Femur (tissue), 1 donor: ENCODE data around the gene KIF5C.
A peak's percentile ranks its signal among the peaks of the same experiment; 100 is the strongest.

Experiments used
- DNase-seq: peaks from one replicate; pipeline ENCODE4 v3.0.0-alpha.2; 2017

Gene KIF5C

GRCh38 chr2:148994341-148994740 is 119.3 kb downstream of the KIF5C start:
- DNase-seq: no peak

- no peak for DNase-seq
Measured at GRCh38 chr2:148996805-148997204, 121.8 kb downstream of the KIF5C start.

- DNase-seq: no peak
Measured at GRCh38 chr2:148998165-148998830, 123.3 kb downstream of the KIF5C start.

DNA sequence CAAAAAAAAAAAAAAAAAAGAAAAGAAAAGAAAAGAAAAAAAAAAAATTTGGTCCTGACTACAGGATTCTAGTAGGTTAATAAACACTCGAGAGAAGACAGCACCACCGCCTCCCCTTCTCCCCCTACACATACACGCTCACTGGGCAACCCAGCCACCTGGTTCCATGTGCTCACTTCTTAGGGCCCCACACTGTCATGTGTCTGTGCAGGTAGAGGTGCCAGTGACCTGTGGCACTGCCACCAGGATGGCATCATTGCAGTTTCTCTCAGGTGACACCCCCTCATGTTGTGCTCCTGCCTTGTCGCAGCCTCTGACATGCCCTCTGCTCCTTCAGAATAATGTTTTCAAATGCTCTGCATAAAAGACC is 123.8 kb downstream of the KIF5C start:
- DNase-seq: no peak

- no peak for DNase-seq
Measured at GRCh38 chr2:148999451-148999921, 124.5 kb downstream of the KIF5C start.

GRCh38 chr2:149000158-149000938 is 125.3 kb downstream of the KIF5C start:
- no peak for DNase-seq

DNA sequence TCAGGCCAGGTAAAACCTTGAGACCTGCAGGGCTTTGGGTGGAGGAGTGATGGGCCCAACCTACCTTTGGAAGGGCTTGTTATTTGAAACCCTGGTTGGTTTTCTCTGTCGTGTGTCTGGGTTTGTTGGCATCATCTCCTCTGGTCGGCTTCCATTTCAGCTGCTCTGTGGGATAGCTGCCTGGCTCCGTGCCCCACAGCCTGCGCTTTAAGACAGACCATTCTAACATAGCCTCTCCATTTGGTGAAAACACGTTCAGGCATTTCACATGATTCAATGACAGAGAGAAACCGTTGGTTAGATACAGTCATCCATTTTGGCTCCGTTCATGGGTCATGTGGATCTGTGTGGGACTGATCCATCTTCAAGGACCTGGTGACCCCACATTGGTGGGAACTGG is 126.5 kb downstream of the KIF5C start:
- no peak for DNase-seq

DNA sequence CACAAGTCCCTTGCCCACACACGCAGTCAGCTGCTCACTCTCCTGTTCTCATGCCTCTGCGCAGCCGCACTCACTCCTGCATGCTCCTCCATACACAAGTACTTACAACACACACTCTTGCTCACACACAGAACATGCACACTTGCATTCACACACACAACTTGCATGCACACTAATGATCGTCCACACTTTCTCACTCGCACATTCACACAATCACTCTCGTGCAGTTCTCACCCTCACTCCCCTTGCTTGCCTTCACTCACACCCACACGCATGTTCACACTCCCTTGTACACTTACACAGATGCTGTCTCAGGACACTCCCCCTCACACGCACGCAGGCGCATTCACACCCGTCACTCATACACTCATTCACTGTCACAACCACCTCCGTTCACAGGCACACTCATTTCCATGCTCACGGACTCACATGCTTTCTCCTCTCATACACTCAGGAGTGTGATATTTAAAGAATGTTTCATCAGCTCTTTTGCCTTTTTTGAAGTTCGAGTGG is 127.4 kb downstream of the KIF5C start:
- no peak for DNase-seq

GRCh38 chr2:149002891-149003740 is 128.1 kb downstream of the KIF5C start:
- no peak for DNase-seq

DNA sequence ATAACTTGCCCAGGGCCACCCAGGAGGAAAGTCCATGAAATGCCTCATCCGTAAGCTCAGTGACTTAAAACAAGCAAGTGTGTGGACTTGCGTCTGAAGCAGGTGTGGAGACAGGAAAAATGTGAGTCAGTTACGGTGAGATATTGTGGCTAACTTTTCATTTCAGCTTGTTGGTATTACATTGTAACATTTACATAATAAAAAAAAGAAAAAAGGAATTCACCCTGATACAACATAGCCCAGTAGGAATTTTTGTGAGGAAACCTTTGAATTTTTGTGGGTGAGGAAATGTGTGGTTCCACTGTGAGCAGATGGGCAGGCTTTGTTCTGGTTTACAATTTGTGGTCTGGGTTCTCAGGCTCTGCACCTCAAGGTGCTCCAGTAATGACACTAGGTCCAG is 129.8 kb downstream of the KIF5C start:
- no peak for DNase-seq

DNA sequence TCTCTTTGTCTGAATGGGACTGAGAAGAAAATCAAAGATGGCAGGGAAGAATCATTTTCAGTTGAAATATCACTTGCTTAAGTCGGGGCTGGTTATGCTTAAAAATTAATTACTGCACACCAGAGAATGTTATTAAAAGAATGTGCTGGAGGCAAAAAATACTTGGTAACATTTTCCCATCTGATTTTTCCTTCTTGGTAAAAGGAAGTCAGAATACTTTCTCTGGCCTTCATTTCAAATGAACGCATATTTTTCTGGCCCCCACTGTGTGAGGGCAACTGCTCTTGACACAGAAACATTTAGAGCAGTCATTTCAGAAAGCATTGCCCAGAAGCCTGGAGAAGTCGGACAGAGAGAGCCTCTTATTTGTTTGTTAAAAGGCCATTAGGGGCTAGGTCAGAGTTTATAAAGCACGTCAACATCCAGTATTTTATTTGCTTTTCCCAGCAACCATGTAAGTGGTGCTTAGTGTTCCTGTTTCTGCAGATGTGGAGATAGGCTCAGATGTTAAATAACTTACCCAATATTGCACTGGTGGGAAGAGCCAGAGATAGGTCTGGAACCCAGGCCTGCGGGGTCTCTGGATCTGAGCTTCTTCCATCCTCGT is 130.5 kb downstream of the KIF5C start:
- DNase-seq: no peak

DNA sequence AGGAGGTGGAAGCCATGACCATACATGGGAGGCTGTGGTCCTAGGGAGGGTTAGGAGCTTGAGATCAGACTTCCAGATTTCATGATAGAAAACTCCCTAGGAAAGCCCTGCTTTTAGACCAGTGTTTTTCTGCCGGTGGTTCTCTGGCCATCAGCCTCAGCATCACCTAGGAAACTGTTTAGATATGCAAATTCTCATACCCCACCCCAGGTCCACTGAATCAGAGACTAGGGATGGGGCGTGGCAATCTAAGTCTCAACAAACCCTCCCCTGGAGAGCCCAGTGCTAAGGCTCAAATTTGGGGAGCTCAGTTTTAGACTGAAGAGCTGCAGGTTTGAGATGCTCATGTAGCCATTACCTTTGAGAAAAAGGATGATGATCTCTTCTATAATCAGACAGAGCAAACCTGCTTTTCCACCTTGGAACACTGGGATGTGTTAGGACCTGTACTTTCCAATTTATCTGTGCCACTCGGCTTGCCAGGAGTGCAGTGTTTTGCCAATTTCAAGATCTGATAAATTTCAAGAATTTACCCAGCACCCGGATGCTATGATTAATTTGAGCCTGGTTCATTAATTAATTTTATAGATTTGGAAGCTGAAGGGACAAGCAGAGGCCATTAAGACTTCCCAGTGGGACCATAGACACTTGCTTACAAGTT is 132.0 kb downstream of the KIF5C start:
- no peak for DNase-seq

DNA sequence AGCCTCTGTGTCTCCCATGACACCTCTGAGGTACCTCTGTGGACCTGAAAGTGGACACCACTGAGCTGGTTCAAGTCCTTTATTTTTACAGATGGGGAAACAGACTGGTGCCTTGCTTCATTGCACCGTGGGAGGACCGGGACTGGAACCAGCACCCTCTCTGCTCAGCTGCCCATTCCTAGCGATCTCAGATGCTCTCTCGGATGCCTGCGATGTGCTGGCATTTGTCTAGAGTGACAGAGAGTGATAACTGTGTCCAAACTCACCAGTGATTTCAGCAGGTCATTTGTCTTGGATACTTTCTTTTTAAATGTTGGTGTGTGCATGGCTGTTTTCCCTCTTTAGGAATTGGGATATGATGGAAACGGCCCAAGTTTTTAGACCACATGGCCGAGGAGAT is 133.4 kb downstream of the KIF5C start:
- DNase-seq: no peak

- DNase-seq: no peak
Measured at GRCh38 chr2:149009576-149010461, 134.8 kb downstream of the KIF5C start.

GRCh38 chr2:149012545-149012944 is 137.5 kb downstream of the KIF5C start:
- DNase-seq: no peak

DNA sequence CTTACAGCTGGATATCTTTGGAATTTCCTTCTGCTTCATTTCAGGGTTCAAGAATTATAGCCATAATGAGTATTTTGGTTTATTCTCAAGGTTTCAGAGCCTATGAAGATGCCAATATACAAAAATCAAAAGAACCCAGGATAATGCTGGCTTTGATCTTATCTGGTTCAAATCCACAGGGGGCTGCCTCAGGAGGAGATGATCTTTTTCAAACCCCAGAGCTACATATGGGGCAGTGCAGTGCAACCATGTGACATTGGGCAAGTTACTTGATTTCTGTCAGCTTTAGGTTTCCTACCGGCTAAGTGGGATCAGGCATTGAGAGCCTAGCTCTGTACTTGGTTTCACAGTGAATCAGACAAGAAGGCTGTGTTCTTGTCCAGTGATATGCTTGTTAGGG is 140.5 kb downstream of the KIF5C start:
- DNase-seq: no peak

- DNase-seq: no peak
Measured at GRCh38 chr2:149015926-149016563, 141.0 kb downstream of the KIF5C start.

GRCh38 chr2:149017116-149017985 is 142.3 kb downstream of the KIF5C start:
- DNase-seq: peak; percentile 86

GRCh38 chr2:149018981-149019380 is 144.0 kb downstream of the KIF5C start:
- no peak for DNase-seq

DNA sequence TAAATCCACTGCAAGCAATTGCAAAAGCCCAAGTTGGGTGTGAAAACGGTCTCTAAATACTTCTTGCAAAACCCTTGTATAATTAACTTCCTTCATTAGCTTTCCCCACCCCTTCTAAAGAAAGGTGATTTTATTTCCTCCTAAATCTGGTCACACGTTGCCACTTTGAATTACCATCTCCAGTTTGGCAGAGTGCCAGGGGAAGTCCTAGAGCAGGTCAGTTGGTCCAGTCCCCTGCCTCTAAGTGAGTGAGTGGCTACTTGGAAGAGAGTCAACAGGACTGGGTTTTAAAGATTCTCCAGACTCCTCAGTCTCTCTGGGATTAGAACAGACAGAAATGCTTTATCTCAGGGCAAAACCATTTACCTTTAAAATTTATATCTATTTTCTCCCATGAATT is 144.7 kb downstream of the KIF5C start:
- no peak for DNase-seq
